Measurements from ENCODE around the gene TGOLN2.

DNA sequence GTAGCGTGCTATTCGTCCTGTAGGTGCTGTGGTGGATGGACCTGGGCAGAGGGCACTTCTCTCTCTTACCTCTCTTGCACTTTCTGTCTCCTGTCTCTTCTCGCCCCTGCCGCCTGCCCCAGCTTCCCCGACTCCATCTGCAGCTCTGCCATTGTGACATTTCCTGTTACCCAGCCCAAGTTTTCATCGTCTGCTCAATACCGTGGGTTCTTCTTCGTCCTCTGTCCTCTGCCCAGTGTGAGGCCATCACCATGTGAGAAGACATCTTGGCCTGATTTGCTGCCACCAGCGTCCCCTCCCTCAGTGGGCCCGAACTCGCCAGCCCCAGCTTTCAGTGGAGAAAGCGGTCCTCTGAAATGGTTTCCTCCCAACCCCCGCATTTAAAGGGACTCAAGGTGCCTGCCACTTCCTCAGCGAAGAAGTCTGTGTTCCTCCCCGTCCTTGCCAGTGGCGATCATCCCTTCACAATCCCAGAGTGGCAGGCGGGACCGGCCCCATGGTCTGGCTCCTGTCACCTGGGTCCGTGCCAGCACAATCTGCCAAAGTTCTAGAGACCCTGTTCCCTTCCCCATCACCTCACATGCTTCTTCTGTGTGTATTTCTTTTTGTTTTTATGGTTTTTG is 18.0 kb downstream of the TGOLN2 start:
- TF ChIP-seq EP300 (IDR thresholded peaks at IDR 0.05; ENCODE audit: borderline replicate concordance) = no peak
- TF ChIP-seq CREB1 (IDR thresholded peaks at IDR 0.05; ENCODE audit: low read depth) = no peak
- no peak for TF ChIP-seq RAD21 (IDR thresholded peaks at IDR 0.05; ENCODE audit: low read depth)
- no peak for TF ChIP-seq TAF1 (IDR thresholded peaks at IDR 0.05; ENCODE audit: low read depth)
- no peak for TF ChIP-seq TEAD4 (IDR thresholded peaks at IDR 0.05)
- TF ChIP-seq TCF12 (IDR thresholded peaks at IDR 0.05; ENCODE audit: low read depth) = no peak
- TF ChIP-seq CEBPB (IDR thresholded peaks at IDR 0.05) = no peak
- TF ChIP-seq, protein P1, sequence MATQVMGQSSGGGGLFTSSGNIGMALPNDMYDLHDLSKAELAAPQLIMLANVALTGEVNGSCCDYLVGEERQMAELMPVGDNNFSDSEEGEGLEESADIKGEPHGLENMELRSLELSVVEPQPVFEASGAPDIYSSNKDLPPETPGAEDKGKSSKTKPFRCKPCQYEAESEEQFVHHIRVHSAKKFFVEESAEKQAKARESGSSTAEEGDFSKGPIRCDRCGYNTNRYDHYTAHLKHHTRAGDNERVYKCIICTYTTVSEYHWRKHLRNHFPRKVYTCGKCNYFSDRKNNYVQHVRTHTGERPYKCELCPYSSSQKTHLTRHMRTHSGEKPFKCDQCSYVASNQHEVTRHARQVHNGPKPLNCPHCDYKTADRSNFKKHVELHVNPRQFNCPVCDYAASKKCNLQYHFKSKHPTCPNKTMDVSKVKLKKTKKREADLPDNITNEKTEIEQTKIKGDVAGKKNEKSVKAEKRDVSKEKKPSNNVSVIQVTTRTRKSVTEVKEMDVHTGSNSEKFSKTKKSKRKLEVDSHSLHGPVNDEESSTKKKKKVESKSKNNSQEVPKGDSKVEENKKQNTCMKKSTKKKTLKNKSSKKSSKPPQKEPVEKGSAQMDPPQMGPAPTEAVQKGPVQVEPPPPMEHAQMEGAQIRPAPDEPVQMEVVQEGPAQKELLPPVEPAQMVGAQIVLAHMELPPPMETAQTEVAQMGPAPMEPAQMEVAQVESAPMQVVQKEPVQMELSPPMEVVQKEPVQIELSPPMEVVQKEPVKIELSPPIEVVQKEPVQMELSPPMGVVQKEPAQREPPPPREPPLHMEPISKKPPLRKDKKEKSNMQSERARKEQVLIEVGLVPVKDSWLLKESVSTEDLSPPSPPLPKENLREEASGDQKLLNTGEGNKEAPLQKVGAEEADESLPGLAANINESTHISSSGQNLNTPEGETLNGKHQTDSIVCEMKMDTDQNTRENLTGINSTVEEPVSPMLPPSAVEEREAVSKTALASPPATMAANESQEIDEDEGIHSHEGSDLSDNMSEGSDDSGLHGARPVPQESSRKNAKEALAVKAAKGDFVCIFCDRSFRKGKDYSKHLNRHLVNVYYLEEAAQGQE (IDR thresholded peaks at IDR 0.05; ENCODE audit: low read depth) = no peak
- no peak for TF ChIP-seq FOXM1 (IDR thresholded peaks at IDR 0.05; ENCODE audit: borderline replicate concordance, low read depth)
